ENCODE results near the gene GYS2.

The GYS2 gene

DNA sequence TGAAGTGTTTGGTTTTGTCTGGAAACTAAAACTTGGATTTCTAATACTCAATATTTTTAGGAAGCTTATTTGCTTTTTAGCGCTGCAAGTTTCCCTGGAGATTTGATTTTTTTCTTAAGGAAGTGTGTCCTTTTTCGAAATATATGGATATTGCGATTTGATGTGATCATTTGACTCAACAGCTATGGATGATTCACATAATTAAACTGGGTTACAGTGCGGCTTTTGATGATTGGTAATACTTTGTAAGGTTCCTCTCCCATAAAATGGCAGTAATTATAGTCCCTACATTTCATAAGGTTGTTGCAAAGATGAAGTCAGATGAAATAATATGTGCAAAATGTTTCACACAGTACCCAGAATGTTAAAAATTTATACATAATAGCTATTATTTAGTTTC, 39.9 kb upstream of the GYS2 start:
- no peak overlapping the region for H3K4me3 ChIP-seq (ENCODE audit: control insufficient read depth, low read depth, low read length)
- no peak for DNase-seq (ENCODE audit: low read depth)
- TF ChIP-seq, protein P1, sequence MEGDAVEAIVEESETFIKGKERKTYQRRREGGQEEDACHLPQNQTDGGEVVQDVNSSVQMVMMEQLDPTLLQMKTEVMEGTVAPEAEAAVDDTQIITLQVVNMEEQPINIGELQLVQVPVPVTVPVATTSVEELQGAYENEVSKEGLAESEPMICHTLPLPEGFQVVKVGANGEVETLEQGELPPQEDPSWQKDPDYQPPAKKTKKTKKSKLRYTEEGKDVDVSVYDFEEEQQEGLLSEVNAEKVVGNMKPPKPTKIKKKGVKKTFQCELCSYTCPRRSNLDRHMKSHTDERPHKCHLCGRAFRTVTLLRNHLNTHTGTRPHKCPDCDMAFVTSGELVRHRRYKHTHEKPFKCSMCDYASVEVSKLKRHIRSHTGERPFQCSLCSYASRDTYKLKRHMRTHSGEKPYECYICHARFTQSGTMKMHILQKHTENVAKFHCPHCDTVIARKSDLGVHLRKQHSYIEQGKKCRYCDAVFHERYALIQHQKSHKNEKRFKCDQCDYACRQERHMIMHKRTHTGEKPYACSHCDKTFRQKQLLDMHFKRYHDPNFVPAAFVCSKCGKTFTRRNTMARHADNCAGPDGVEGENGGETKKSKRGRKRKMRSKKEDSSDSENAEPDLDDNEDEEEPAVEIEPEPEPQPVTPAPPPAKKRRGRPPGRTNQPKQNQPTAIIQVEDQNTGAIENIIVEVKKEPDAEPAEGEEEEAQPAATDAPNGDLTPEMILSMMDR (IDR thresholded peaks at IDR 0.05; ENCODE audit: control insufficient read depth, insufficient read depth, low read depth, low read length, missing control alignments) = no peak

DNA sequence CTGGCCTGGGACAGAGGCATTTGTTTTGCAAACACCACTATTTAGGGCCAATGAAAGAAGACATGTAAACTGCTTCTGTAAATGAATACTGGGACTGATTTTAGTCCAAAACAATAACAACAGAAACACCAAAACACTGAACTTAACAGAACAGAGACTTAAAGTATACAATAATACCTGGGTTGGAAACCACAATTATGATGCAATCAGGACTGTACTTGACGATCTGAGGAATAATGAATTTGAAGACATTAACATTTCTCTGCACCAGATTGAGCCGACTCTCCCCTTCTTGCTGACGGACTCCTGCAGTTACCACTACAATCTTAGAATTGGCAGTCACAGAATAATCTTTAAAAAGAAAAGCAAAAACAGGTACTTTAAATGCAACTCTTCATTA, 39.1 kb upstream of the GYS2 start:
- no peak for DNase-seq (ENCODE audit: low read depth)

DNA sequence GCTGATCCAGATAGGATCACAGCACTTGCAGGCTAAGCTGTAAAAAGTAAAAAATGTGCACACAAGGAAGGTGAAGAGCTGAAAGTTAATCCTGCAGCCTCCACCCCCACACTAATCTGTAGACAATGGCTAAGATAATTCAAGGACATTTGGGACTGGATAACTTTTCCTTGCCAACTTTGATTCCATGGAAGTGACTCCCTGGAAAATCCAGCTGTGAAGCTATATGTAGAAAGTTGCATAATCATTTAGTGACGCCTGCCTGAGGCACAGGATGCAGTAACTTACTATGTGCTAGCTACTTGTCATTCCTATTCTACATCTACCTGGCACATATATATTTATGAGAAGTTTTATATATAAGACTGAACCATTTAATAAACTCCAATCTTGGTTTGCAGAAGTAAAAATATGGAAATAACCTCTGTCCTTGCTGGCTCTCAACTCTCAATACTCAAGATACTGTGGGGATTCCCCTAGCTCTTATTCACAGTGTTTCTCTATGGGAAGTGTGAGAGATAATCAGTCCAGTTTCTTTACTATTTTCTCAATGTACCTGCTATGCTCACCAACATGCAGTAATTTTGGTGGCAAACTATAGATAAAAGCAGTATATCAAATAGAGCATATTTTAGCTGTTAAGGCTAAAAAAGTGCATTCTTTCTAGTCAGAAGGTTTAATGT, 38.2 kb upstream of the GYS2 start:
- DNase-seq (ENCODE audit: low read depth) = no peak
- TF ChIP-seq, protein P1 (IDR thresholded peaks at IDR 0.05; ENCODE audit: control insufficient read depth, insufficient read depth, low read depth, low read length, missing control alignments) = no peak
- H3K4me3 ChIP-seq (ENCODE audit: control insufficient read depth, low read depth, low read length) = no peak overlapping the region

More for the DNA sequence above, 39.1 kb upstream of the GYS2 start:
- H3K4me3 ChIP-seq (ENCODE audit: control insufficient read depth, low read depth, low read length) = no peak overlapping the region
- TF ChIP-seq, protein P1 (IDR thresholded peaks at IDR 0.05; ENCODE audit: control insufficient read depth, insufficient read depth, low read depth, low read length, missing control alignments) = no peak

DNA sequence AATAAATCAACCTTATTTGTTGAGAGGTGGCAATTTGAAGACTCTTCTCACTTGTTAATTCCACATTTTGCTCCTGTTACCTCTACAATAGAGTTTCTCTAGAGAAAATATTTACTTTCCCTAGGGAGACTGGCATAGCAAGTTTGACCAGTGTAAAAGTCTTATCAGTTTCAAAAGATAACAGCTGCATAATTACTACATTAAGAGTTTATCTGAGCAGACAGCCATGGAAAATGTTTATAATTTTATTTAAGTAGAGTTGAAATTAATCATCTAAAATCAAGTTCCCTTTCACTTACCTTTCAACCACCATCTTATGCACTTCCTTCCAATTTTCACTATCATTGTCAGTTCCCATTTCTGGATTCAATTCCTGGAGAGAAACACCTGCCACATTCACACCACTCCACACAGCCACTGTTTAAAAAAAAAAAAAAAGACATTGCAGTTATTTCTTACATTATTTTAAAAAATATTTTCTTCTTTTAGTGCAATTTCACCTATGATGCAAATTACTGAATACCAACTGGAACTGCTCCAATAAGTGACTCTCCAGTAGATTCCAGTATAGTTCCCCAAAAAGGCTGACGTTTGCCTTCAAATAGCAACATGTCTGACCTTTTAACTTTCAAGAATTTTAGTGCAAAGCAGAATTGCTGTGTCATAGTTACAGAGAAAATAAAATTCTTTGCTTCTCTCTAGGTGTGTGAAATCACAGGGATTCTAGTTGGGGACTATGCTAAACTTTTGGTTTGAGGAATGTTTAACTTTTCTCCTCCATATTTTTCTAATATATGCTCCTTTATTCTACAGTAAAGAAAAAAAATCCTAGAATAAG, 33.6 kb upstream of the GYS2 start:
- DNase-seq (ENCODE audit: low read depth) = no peak
- H3K4me3 ChIP-seq (ENCODE audit: control insufficient read depth, low read depth, low read length) = no peak overlapping the region
- TF ChIP-seq, protein P1 (IDR thresholded peaks at IDR 0.05; ENCODE audit: control insufficient read depth, insufficient read depth, low read depth, low read length, missing control alignments) = no peak

DNA sequence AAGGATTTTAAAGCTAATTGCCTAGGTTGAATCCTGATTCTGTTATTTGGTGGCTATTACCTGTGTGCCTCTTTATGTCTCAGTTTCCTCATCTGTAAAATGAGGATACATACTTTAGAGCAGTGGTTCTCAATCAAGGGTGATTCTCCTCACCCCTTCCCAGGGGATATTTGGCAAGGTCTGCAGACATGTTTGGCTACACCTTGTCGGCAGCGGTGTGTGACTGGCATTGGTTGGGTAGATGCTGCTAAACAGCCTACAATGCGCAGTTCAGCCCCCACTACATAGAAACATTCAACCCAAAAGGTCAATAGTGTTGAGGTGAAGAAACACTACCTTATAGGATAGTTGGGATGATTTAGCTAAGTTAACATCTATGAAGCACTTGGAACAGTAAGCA, 29.6 kb upstream of the GYS2 start:
- DNase-seq (ENCODE audit: low read depth) = no peak
- TF ChIP-seq, protein P1 (IDR thresholded peaks at IDR 0.05; ENCODE audit: control insufficient read depth, insufficient read depth, low read depth, low read length, missing control alignments) = no peak
- H3K4me3 ChIP-seq (ENCODE audit: control insufficient read depth, low read depth, low read length) = no peak overlapping the region

DNA sequence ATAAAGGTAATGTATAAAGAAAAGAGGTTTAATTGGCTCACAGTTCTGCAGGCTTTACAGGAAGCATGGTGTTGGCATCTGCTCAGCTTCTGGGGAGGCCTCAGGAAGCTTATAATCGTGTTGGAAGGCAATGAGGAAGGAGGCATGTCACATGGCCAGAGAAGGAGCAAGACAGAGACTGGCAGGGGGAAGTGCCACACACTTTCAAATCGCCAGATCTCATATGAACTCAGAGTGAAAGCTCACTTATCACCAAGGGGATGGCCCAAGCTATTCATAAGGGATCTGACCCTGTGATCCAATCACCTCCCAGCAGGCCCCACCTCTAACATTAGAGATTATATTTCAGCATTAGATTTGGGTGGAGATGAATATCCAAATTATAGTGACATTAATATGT, 26.7 kb upstream of the GYS2 start:
- H3K4me3 ChIP-seq (ENCODE audit: control insufficient read depth, low read depth, low read length) = no peak overlapping the region
- no peak for DNase-seq (ENCODE audit: low read depth)

More for the DNA sequence above, 26.7 kb upstream of the GYS2 start:
- TF ChIP-seq, protein P1 (IDR thresholded peaks at IDR 0.05; ENCODE audit: control insufficient read depth, insufficient read depth, low read depth, low read length, missing control alignments) = no peak
